ENCODE results near the gene OSBPL10. TPM values are rescaled to one million over a fixed set of nuclear protein-coding genes. Genes with fewer than 3 reads are reported as not detected.
"Not testable (repeated sequence)": the region's sequence is repeated elsewhere in the genome, so short reads cannot be mapped to it uniquely, and the experiment has no call there.

The OSBPL10 gene
- total RNA-seq, 1 donor from 2014 or later = 18.9 TPM

- DNase-seq (ENCODE audit: low spot score) = not testable (repeated sequence)
Measured at GRCh38 chr3:31860642-31861041, 120.4 kb downstream of the OSBPL10 start.

- no peak for DNase-seq (ENCODE audit: low spot score)
Measured at GRCh38 chr3:31859245-31859644, 121.8 kb downstream of the OSBPL10 start.

GRCh38 chr3:31858439-31858838, 122.6 kb downstream of the OSBPL10 start:
- DNase-seq (ENCODE audit: low spot score) = no peak

GRCh38 chr3:31853580-31853979, 127.5 kb downstream of the OSBPL10 start:
- DNase-seq (ENCODE audit: low spot score) = no peak

- no peak for DNase-seq (ENCODE audit: low spot score)
Measured at GRCh38 chr3:31851278-31851677, 129.8 kb downstream of the OSBPL10 start.

- no peak for DNase-seq (ENCODE audit: low spot score)
Measured at GRCh38 chr3:31848911-31849310, 132.2 kb downstream of the OSBPL10 start.

GRCh38 chr3:31848163-31848818, 132.8 kb downstream of the OSBPL10 start:
- no peak for DNase-seq (ENCODE audit: low spot score)

GRCh38 chr3:31847760-31848159, 133.3 kb downstream of the OSBPL10 start:
- DNase-seq (ENCODE audit: low spot score) = no peak

GRCh38 chr3:31841515-31841914, 139.5 kb downstream of the OSBPL10 start:
- no peak for DNase-seq (ENCODE audit: low spot score)

- no peak for DNase-seq (ENCODE audit: low spot score)
Measured at GRCh38 chr3:31840252-31840651, 140.8 kb downstream of the OSBPL10 start.

- DNase-seq (ENCODE audit: low spot score) = no peak
Measured at GRCh38 chr3:31839144-31839917, 141.7 kb downstream of the OSBPL10 start.

GRCh38 chr3:31836131-31837075, 144.7 kb downstream of the OSBPL10 start:
- DNase-seq (ENCODE audit: low spot score) = no peak

GRCh38 chr3:31833391-31834190, 147.5 kb downstream of the OSBPL10 start:
- DNase-seq (ENCODE audit: low spot score) = no peak

- no peak for DNase-seq (ENCODE audit: low spot score)
Measured at GRCh38 chr3:31832551-31832950, 148.5 kb downstream of the OSBPL10 start.

GRCh38 chr3:31831591-31831990, 149.5 kb downstream of the OSBPL10 start:
- no peak for DNase-seq (ENCODE audit: low spot score)

- DNase-seq (ENCODE audit: low spot score) = no peak
Measured at GRCh38 chr3:31829826-31830426, 151.1 kb downstream of the OSBPL10 start.

- DNase-seq (ENCODE audit: low spot score) = no peak
Measured at GRCh38 chr3:31829010-31829409, 152.1 kb downstream of the OSBPL10 start.

GRCh38 chr3:31828007-31828406, 153.1 kb downstream of the OSBPL10 start:
- DNase-seq (ENCODE audit: low spot score) = no peak

- no peak for DNase-seq (ENCODE audit: low spot score)
Measured at GRCh38 chr3:31823184-31823583, 157.9 kb downstream of the OSBPL10 start.

- no peak for DNase-seq (ENCODE audit: low spot score)
Measured at GRCh38 chr3:31821118-31821517, 159.9 kb downstream of the OSBPL10 start.
